Fibroblast of lung (primary cell): Measurements from ENCODE around the gene MRGPRX4.

Source experiments
- EZH2 ChIP-seq: IDR thresholded peaks from 2 replicates; pipeline ENCODE4 v1.5.1; 2012; ENCODE audit warnings: low read length, control low read depth, mild to moderate bottlenecking; ENCODE audit errors: missing control alignments
- TF ChIP-seq, protein P1 (sequence below), 2 donors: IDR thresholded peaks in 1 of 2; conservative IDR thresholded peaks in 1 of 2; 1 replicate in 1 of 2; 2 replicates in 1 of 2; pipeline ENCODE4 v1.5.1; 2011 to 2012; ENCODE audit warnings: low read length in 2 of 2, control low read depth in 1 of 2, inconsistent platforms in 1 of 2, low read depth in 1 of 2, mild to moderate bottlenecking in 1 of 2

DNA sequence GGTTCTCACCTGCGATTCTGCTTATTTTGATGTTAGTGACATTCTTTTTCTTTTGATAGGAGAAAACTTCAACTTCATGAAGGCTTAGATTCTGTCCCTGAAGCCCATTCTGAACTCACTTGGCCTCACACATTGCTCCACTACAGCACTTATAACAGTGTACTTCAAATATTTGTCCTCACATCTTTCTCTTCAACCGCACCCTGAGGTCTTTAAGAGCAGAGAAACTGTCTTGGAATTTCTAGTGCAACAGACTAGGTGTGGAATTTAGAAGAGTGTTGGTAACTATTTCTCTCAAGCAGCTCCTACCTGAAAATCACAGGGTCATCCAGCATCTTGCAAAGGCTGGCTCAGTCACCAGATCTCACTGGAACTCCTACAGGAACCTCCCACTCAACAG lies 32.5 kb upstream of the MRGPRX4 start:
- TF ChIP-seq, protein P1, sequence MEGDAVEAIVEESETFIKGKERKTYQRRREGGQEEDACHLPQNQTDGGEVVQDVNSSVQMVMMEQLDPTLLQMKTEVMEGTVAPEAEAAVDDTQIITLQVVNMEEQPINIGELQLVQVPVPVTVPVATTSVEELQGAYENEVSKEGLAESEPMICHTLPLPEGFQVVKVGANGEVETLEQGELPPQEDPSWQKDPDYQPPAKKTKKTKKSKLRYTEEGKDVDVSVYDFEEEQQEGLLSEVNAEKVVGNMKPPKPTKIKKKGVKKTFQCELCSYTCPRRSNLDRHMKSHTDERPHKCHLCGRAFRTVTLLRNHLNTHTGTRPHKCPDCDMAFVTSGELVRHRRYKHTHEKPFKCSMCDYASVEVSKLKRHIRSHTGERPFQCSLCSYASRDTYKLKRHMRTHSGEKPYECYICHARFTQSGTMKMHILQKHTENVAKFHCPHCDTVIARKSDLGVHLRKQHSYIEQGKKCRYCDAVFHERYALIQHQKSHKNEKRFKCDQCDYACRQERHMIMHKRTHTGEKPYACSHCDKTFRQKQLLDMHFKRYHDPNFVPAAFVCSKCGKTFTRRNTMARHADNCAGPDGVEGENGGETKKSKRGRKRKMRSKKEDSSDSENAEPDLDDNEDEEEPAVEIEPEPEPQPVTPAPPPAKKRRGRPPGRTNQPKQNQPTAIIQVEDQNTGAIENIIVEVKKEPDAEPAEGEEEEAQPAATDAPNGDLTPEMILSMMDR (conservative IDR thresholded peaks at IDR 0.05 in 1 of 2, IDR thresholded peaks at IDR 0.05 in 1 of 2; ENCODE audit: low read depth in 1 of 2, low read length in 2 of 2), result no peak
- TF ChIP-seq EZH2, result no peak
